NCI-H2107 (cell line): ENCODE results near the gene SBF2.
A peak's percentile ranks its signal among the peaks of the same experiment; 100 is the strongest.
"Not testable (repeated sequence)": the region's sequence is repeated elsewhere in the genome, so short reads cannot be mapped to it uniquely, and the experiment has no call there.

ENCODE experiments used
- DNase-seq: peaks from one replicate; lab custom pipeline; 2025; lab: John Stamatoyannopoulos, UW

The SBF2 gene

DNA sequence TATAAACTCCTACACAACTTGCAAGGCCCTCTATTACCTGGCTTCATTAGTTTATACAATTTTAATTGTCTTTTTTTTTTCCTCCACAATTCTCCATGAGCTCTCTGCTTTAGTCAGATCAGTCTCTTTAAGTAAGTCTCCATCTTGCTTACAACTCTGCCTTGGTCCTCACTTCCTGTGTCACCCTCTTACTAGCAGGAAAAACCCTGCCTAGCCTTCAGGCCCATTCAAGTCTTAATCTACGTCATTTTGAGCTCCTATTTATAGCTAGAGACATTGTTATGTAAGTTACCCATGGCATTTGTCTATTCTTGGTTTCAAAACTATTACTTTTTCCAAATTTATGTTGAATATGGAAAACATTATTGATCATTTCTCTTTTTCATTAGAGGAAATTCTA, 177.4 kb downstream of the SBF2 start:
- DNase-seq = no peak

DNA sequence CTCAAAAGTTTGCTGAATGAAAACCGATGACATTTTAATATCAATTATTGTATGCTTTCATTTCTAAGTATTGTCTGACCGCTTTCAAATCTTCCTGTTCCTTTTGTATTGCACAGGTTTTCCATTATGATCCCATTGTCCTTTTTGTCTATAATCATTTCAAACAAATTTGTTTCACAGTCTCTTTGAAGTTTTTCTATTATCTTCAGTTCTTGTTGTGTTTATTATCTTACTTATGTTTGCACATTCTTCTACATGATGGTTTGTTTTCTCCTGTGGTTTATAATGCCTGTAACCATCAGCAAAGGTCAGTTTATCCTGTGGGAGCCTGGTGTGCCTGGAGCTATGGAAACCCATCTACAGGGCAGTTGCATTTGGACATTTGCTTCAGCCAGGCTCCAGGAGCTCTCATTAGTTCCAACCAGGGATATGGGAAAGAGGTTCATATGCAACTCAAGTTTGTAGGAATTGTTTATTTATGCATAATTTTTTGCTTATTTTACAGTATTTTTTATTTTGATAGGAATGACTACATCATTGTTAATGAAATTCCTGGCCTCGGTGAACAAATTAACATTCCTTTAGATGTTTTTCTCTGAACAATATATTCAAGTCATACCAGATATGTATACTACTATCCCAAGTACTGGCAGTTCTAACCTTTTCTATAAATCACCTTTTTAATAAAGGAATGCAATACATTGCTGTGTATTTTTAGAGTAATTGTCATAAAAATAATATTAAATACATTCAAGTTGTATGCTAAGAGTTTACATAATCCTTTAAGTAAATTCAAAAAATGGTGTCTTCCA, 179.2 kb downstream of the SBF2 start:
- no peak for DNase-seq

GRCh38 chr11:10113852-10114251, 180.2 kb downstream of the SBF2 start:
- DNase-seq = no peak

GRCh38 chr11:10109806-10110205, 184.2 kb downstream of the SBF2 start:
- no peak for DNase-seq

- peak; percentile 1 for DNase-seq
Measured at GRCh38 chr11:10108915-10109680, 184.9 kb downstream of the SBF2 start.

- DNase-seq = no peak
Measured at GRCh38 chr11:10107497-10107896, 186.5 kb downstream of the SBF2 start.

GRCh38 chr11:10097615-10098014, 196.4 kb downstream of the SBF2 start:
- DNase-seq = no peak

DNA sequence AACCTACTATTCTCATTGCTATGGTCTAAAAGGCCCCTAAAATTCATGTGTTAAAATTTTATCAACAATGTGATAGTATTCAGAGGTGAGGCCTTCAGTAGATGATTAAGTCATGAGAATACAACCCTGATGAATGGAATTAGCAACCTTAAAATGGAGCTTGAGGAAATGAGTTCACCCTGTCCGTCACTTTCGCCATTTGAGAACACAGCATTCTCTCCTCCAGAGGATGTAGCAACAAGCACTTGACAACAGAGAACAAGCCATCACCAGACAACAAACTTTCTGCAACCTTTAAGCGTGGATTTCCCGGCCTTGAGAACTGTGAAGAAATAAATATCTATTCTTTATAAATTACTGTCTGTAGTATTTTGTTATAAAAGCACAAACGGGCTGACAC, 197.0 kb downstream of the SBF2 start:
- no peak for DNase-seq

GRCh38 chr11:10095412-10096208, 198.4 kb downstream of the SBF2 start:
- DNase-seq = no peak

DNA sequence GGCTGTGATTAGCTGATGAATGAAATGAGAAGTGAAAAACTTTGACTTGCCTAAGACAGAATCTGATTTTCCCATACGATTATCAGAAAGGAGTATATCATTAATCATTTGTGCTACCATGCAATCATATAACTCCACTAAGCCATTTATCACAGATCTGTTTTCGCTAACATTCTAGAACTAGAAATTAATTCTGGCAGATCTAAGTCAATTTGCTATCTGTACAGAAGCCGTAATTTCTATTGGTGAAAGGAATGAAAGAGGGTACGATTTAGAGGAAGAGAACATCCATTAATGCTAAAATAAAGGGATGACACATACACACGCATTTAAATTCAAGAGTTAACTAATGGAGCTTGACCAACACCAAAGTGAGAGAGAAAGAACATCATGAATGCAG, 201.6 kb downstream of the SBF2 start:
- DNase-seq = no peak

DNA sequence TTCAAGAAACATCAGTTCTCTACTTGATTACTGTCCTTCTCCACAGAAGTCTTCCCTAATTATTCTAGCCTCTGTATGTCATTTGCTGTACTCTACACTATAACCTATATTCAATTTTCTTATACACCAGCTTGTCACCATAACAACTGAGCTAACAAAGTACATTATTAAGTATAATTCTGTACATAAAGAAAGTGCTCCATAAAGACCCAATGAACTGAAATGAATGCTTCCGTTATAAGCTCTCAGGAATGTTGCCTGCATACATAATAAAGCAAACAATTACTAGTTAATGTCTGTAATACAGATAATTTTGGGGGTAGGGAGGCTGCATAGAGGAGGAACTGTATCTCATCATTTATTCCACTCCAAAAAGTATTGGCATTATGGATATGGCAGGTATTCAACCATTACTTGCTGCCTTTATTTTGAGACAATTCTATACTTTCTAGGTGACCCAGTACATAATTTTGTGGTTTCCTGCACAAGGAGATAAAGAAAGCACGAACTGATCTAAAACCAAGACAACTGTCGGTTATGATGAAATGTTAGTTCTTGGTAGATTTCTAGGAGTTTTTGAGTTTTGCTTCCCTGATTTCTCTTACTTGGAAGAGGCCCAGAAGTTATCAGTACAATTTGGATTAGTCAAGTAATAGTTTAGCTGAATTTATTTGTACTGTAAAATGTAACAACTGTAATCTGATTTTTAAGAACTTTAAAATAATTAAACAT, 202.5 kb downstream of the SBF2 start:
- DNase-seq = no peak

DNA sequence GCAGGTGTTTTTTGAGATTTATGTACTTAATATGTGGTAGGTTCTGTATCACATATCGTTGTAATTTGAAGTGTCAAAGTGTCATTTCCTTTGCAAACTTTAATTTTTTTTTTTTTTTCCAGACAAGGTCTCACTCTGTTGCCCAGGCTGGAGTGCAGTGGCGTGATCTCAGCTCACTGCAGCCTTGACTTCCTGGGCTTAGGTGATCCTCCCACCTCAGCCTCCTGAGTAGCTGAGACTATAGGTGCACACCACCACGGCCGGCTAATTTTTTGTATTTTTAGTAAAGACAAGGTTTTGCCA, 206.1 kb downstream of the SBF2 start:
- DNase-seq = not testable (repeated sequence)

- no peak for DNase-seq
Measured at GRCh38 chr11:10087186-10087922, 206.7 kb downstream of the SBF2 start.

DNA sequence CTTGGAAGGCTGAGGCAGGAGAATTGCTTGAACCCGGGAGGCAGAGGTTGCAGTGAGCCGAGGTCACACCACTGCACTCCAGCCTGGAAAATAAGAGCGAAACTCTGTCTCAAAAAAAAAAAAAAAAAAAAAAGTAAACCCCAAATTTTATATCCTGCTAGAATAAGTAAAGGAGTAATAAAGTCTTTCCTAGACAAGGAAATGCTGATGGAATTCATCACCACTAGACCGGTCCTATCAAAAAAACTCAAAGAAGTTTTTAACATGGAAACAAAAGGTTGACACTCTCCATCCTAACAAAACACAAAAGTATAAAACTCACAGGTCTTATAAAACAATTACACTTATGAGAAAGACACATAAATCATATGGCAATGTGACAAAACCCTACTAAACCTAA, 213.9 kb downstream of the SBF2 start:
- no peak for DNase-seq

DNA sequence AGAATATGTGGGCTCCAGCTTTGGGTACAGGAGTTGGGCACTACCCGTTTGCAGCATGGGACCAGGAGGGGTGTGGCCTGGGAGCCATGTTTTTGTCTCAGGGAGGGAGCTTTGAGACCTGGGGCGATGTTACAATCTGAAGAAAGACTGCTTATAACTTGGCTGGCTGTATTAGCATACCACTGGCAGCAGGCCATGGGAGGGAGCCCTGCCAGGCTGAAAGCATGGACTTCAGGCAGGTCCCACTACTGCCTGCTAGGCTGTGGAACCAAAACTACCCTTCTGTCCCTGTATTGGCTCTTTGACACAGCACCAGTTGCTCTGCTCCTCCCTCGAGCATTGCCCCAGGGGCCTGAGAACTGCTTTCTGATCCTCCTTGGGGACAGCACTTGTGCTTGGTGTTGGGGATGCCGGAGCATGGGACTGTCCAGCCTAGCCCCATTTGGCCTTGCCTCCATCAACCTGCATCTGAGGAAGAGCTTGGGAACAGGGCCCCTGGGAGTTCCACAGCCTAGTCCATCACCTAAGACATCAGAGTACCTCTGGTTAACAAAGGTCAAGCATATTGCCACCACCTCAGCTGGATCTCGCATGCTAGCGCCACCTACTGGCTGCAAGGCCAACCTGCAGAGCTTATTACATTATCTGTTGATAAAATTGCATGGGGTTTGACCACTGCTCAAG, 217.4 kb downstream of the SBF2 start:
- no peak for DNase-seq

DNA sequence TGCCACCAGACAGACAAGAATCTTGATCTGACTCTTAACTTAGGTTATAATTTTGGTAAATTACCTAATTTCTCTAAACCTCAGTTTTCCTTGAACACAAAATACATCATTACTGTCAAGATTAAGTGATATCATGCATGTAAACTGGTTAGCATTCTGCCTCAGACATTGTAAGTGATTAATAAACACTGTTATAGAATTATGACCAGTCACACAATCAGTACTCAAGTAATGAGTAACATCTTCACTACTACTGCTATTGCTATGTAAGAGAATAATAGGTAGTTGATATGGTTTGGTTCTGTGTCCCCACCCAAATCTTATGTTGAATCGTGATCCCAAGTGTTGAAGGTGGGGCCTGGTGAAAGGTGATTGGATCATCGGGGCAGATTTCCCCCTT, 218.9 kb downstream of the SBF2 start:
- DNase-seq = no peak

GRCh38 chr11:10072841-10073240, 221.2 kb downstream of the SBF2 start:
- DNase-seq = no peak

GRCh38 chr11:10072142-10072541, 221.9 kb downstream of the SBF2 start:
- no peak for DNase-seq

GRCh38 chr11:10067629-10068300, 226.3 kb downstream of the SBF2 start:
- DNase-seq = no peak

DNA sequence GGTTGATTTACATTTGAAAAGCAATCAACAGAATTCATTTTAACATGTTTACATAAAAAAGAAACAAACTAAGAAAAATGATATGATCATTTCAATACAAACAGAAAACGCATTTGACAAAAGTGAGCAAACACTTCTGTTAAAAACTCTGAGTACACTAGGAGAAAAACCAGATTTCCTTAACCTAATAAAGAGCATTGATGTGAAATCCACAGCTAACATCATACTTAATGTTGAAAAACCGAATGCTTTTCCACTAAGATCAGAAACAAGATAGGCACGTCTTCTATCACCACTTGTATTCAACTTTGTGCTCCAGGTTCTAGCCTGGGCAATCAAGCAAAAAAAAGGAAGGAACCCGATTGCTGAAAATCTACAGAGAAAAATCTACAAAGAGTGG, 227.6 kb downstream of the SBF2 start:
- DNase-seq = no peak
